ENCODE measurements around the gene CDH22.
A peak's percentile ranks its signal among the peaks of the same experiment; 100 is the strongest.

The CDH22 gene

GRCh38 chr20:46188866-46189541 lies 119.3 kb downstream of the CDH22 start:
- peak; percentile 42 for DNase-seq

- no peak for DNase-seq
These were observed 122.1 kb downstream of the CDH22 start for GRCh38 chr20:46186210-46186609.

GRCh38 chr20:46185353-46185752 lies 122.9 kb downstream of the CDH22 start:
- no peak for DNase-seq

- no peak for DNase-seq
These were observed 124.5 kb downstream of the CDH22 start for GRCh38 chr20:46183768-46184167.

- peak; percentile 91 for DNase-seq
These were observed 125.8 kb downstream of the CDH22 start for GRCh38 chr20:46182276-46183200.

- DNase-seq, result no peak
These were observed 128.4 kb downstream of the CDH22 start for GRCh38 chr20:46179862-46180261.

GRCh38 chr20:46178891-46179290 lies 129.4 kb downstream of the CDH22 start:
- no peak for DNase-seq

DNA sequence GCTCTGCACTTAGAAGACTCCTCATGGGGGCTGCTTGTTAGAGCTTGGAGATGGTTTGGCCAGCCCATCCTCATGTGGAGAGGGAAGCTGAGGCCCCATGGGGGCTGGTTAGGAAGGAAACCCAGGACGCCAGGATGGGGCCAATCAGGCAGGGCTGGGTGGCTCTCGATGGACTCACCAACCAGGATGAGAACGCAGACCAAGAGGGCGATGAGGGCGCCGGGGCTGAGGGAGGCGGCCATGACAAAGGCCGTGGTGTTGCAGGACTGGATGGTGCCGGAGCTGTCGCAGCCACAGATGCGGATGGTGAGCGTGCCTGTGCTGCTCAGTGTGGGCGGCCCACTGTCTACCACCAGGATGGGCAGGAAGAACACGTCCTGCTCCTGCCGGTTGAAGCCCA lies 130.5 kb downstream of the CDH22 start:
- DNase-seq, result no peak

DNA sequence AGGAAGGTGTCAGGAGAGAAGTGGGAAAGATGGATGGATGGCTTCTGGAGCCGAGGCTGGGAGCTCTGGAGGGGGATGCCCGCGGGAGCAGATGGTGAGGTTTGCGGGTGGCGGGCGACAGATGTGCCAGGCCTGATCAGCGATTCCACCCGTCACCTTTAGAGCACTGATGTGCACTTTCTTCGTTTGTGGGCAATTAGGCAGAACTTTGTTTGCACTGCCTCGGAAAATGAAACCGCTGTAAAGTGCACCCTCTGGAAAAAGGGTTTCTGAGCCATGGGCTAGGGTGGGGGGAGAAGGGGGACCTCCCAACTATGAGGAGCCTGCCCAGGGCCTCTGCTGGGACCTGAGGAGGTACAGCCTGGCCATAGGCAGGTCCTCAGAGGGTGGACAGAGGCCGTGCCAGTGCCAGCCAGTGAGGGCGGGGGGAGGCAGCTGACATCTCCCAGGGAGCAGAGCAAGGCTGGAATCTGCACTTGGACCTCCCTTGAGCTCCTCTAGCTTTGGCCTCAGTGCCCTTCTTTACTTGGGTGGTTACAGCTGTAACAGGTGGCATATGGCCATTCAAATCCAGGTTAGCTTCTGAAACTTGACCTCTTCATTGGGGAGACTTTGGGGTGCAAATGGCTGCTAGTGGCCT lies 131.4 kb downstream of the CDH22 start:
- DNase-seq, result peak; percentile 89

- no peak for DNase-seq
These were observed 133.2 kb downstream of the CDH22 start for GRCh38 chr20:46175127-46175494.

DNA sequence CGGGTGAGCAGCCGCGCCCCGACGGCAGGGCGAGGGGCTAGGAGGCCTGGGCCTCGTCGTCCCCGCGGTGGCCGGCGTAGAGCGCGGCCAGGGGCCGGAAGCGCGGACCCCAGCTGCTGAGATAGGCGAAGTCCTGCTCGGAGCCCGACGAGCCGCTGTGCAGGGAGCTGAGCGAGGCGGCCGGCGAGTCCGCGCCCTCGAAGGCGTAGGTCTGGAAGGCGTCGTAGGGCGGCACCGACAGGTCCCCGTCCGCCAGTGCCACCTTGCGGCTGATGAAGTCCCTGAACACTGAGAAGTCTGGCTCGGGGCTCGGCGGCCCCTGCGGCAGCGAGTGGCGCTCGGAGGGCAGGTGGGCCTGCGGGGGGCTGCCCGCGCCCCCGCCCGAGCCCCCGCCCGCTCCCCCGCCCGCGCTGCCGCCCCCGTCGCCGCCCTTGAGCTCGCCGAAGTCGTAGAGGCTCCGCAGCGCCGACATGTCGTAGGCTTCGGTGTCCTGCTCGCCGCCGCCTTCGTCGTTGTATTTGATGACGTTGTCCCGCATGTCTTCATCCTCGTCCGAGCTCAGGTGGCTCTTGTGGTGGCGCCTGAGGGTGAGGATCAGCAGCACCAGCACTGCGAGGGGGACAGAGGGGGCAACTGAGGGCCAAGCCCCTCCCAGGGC lies 133.7 kb downstream of the CDH22 start:
- no peak for DNase-seq

DNA sequence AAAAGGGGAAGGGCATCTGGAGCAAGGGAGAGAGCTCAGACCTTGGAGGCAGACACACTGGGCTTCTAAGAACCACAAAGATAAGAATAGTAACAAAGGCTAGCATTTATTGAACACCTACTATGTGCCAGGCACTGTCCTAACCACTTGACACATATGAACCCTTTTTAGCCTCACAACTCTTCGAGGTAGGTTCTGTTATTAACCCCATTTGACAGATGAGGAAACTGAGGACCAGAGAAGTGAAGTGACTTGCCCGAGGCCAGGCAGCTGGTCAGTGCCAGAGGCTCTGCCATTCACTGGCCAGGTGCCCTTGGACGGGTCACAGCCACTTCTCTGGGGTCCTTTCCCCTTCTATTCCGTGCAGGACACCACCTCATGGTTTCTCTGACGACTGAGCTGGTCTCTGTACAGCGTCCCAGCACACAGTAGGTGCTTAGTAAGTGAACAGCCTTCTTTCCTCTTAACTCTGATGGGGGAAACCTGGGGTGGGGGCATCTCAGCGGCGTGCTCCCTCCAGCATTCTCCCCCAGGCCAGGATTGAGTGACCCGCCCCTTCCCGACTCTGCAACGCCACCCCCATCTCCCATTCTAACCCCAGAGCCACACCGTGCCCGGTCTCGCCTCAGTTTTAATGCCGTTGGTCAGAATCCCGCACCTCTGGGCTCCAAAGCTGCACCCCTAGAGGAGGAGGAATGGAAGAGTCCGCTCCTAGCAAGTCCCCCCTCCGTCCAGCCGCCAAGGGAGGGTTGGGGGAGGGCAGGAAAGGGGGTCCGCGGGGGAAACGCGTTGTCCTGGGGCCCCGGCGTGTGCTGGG lies 134.4 kb downstream of the CDH22 start:
- no peak for DNase-seq

- no peak for DNase-seq
These were observed 135.2 kb downstream of the CDH22 start for GRCh38 chr20:46172961-46173536.

- DNase-seq, result no peak
These were observed 135.8 kb downstream of the CDH22 start for GRCh38 chr20:46172455-46172854.

GRCh38 chr20:46171909-46172308 lies 136.4 kb downstream of the CDH22 start:
- DNase-seq, result no peak

DNA sequence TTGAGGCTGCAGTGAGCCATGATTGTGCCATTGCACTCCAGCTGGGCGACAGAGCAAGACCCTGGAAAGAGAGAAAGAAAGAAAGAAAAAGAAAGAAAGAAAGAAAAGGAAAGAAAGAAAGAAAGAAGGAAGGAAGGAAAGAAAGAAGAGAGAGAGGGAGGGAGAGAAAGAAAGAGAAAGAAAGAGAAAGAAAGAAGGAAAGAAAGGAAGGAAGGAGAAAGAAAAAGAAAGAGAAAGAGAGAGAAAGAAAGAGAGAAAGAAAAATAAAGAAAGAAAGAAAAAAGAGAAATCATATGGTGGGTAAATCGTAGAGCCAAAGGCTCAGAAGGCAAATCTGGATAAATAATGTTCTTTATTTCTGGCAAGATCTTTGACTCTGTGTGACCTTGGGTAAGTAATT lies 136.8 kb downstream of the CDH22 start:
- no peak for DNase-seq

GRCh38 chr20:46169245-46170171 lies 138.8 kb downstream of the CDH22 start:
- peak; percentile 67 for DNase-seq

DNA sequence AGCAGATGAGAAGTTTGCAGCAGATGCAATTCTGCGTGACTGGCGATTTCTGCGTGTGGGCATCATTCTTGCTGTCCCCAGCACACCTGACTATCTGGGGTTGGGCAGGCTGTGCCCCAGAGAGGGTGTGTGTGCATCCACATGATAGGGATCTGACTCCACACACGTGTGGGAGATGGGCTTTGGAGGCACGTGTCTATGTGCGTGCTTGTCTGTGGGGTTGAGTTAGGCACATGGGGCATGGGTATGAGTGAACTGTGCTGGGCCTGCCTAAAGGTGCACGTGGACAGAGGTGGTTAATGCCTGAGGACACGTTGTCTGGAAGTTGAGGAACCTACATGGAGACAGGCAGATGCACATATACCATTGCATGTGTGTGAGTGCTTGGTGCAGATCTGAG lies 139.9 kb downstream of the CDH22 start:
- no peak for DNase-seq

GRCh38 chr20:46167080-46167479 lies 141.2 kb downstream of the CDH22 start:
- no peak for DNase-seq

DNA sequence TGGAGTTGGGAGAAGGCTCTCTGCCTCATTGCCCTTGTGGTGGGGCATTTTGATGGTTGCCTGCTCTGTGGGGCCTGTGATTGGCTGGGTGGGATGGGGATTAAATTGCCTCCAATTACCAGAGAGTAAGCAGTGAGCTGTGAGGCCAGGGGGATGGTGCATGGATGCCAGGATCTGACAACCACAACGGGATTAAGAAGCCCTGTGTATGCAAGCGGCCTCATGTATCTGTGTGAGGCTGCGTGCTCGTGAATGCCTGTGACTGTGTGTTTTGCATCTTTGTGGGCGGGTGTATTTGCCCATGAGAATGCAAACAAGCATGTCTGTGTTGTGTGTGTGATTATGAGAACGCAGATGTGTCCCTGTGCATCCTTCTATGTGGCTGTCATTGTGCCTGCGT lies 144.0 kb downstream of the CDH22 start:
- DNase-seq, result no peak

- DNase-seq, result no peak
These were observed 146.4 kb downstream of the CDH22 start for GRCh38 chr20:46161921-46162320.
